ENCODE data around the gene RBBP5. TPM values are rescaled to one million over a fixed set of nuclear protein-coding genes. Genes with fewer than 3 reads are reported as not detected.

RBBP5 gene
- total RNA-seq, 6 experiments from 2014 or later, result 13.6 to 16.2 (median 15.8) TPM

GRCh38 chr1:205077934-205078311 lies 43.9 kb downstream of the RBBP5 start:
- no peak for DNase-seq
- no peak overlapping the region for H3K4me3 Mint-ChIP-seq
- TF ChIP-seq CTCF (IDR thresholded peaks at IDR 0.05), result no peak
- H3K27me3 Mint-ChIP-seq (ENCODE audit: insufficient read depth), result peaks cover 8% of the 10 kb centered on the region
- H3K4me1 Mint-ChIP-seq (ENCODE audit: low read depth), result no peaks in the 10 kb centered on the region
- no peak overlapping the region for H3K27ac Mint-ChIP-seq
- H3K9me3 Mint-ChIP-seq, result no peaks in the 10 kb centered on the region
- H3K36me3 Mint-ChIP-seq (ENCODE audit: low read depth), result no peaks in the 10 kb centered on the region; the same call in 1 of the 2 replicates

- Mint-ChIP-seq H3K27me3 (ENCODE audit: insufficient read depth) (peaks cover 8% of the 10 kb centered on the region), H3K9me3 (no peaks in the 10 kb centered on the region), H3K4me1 (ENCODE audit: low read depth) (no peaks in the 10 kb centered on the region), H3K36me3 (ENCODE audit: low read depth) (no peaks in the 10 kb centered on the region; the same call in 1 of the 2 replicates), H3K27ac (no peak overlapping the region), H3K4me3 (no peak overlapping the region)
- no peak for DNase-seq
- TF ChIP-seq CTCF (IDR thresholded peaks at IDR 0.05), result no peak
These were observed 44.4 kb downstream of the RBBP5 start for GRCh38 chr1:205077158-205077933.

GRCh38 chr1:205076245-205076761 lies 45.5 kb downstream of the RBBP5 start:
- H3K36me3 Mint-ChIP-seq (ENCODE audit: low read depth), result no peaks in the 10 kb centered on the region; the same call in 1 of the 2 replicates
- no peak overlapping the region for H3K27ac Mint-ChIP-seq
- no peak overlapping the region for H3K4me3 Mint-ChIP-seq
- TF ChIP-seq CTCF (IDR thresholded peaks at IDR 0.05), result no peak
- no peaks in the 10 kb centered on the region for H3K4me1 Mint-ChIP-seq (ENCODE audit: low read depth)
- DNase-seq, result no peak
- peaks cover 12% of the 10 kb centered on the region for H3K27me3 Mint-ChIP-seq (ENCODE audit: insufficient read depth)
- H3K9me3 Mint-ChIP-seq, result no peaks in the 10 kb centered on the region

GRCh38 chr1:205075642-205076155 lies 46.1 kb downstream of the RBBP5 start:
- Mint-ChIP-seq H3K36me3 (ENCODE audit: low read depth) (no peaks in the 10 kb centered on the region; the same call in 1 of the 2 replicates), H3K27ac (no peak overlapping the region), H3K9me3 (no peaks in the 10 kb centered on the region), H3K4me3 (no peak overlapping the region), H3K4me1 (ENCODE audit: low read depth) (no peaks in the 10 kb centered on the region), H3K27me3 (ENCODE audit: insufficient read depth) (peaks cover 14% of the 10 kb centered on the region)
- DNase-seq, result no peak
- no peak for TF ChIP-seq CTCF (IDR thresholded peaks at IDR 0.05)

- H3K4me1 Mint-ChIP-seq (ENCODE audit: low read depth), result no peaks in the 10 kb centered on the region
- TF ChIP-seq CTCF (IDR thresholded peaks at IDR 0.05), result no peak
- peaks cover 19% of the 10 kb centered on the region for H3K27me3 Mint-ChIP-seq (ENCODE audit: insufficient read depth)
- DNase-seq, result no peak
- no peaks in the 10 kb centered on the region for H3K9me3 Mint-ChIP-seq
- H3K4me3 Mint-ChIP-seq, result no peak overlapping the region
- no peaks in the 10 kb centered on the region for H3K36me3 Mint-ChIP-seq (ENCODE audit: low read depth)
- H3K27ac Mint-ChIP-seq, result no peak overlapping the region
These were observed 47.3 kb downstream of the RBBP5 start for GRCh38 chr1:205074513-205074912.

Data from HFFc6 (cell line).